Astrocyte (in vitro differentiated cells and primary cell): ENCODE results near the gene GJD3. TPM values are rescaled to one million over a fixed set of nuclear protein-coding genes. Genes with fewer than 3 reads are reported as not detected.
A peak's percentile ranks its signal among the peaks of the same experiment; 100 is the strongest.

Experiments used
- DNase-seq: peaks from one replicate; pipeline ENCODE4 v3.0.0-alpha.2; 2010; ENCODE audit warnings: low read depth
- FAIRE-seq: peaks from 2 replicates; lab custom pipeline; 2011; peaks lifted over from hg19 to GRCh38; lab: Jason Lieb, UNC
- H2AFZ ChIP-seq: 2 replicates; pipeline ENCODE4 v1.6.0; 2012; ENCODE audit warnings: low read depth, low read length, inconsistent platforms
- H3K27ac ChIP-seq: 2 replicates; pipeline ENCODE4 v1.5.1; 2011; ENCODE audit warnings: low read depth, low read length, inconsistent platforms
- H3K27me3 ChIP-seq: 2 replicates; pipeline ENCODE4 v1.6.0; 2011; ENCODE audit warnings: low read length, inconsistent platforms; ENCODE audit not compliant: insufficient read depth
- H3K36me3 ChIP-seq: 2 replicates; pipeline ENCODE4 v1.5.1; 2011; ENCODE audit warnings: low read length, inconsistent platforms; ENCODE audit not compliant: insufficient read depth
- H3K4me1 ChIP-seq: 2 replicates; pipeline ENCODE4 v1.5.1; 2011; ENCODE audit warnings: low read length, inconsistent platforms; ENCODE audit not compliant: insufficient read depth
- H3K4me2 ChIP-seq: 2 replicates; pipeline ENCODE4 v1.6.0; 2012; ENCODE audit warnings: low read length, inconsistent platforms
- H3K4me3 ChIP-seq: 2 replicates; pipeline ENCODE4 v1.5.1; 2011; ENCODE audit warnings: low read depth, mild to moderate bottlenecking, low read length, inconsistent platforms; ENCODE audit not compliant: insufficient read depth
- H3K79me2 ChIP-seq: 2 replicates; pipeline ENCODE4 v1.6.0; 2012; ENCODE audit warnings: mild to moderate bottlenecking, low read length, inconsistent platforms; ENCODE audit not compliant: insufficient read depth
- H3K9ac ChIP-seq: 2 replicates; pipeline ENCODE4 v1.6.0; 2012; ENCODE audit warnings: mild to moderate bottlenecking, low read length, inconsistent platforms
- H3K9me3 ChIP-seq: 2 replicates; pipeline ENCODE4 v1.5.1; 2012; ENCODE audit warnings: low read depth, mild to moderate bottlenecking, low read length, inconsistent platforms; ENCODE audit not compliant: insufficient read depth
- H4K20me1 ChIP-seq: 2 replicates; pipeline ENCODE4 v1.6.0; 2012; ENCODE audit warnings: low read length, inconsistent platforms; ENCODE audit not compliant: insufficient read depth
- H3K27ac Mint-ChIP-seq: one replicate; pipeline ENCODE4 v1.8.0; 2021; ENCODE audit warnings: mild to moderate bottlenecking, mixed read lengths; ENCODE audit not compliant: unreplicated experiment
- H3K27me3 Mint-ChIP-seq: one replicate; pipeline ENCODE4 v1.8.0; 2021; ENCODE audit warnings: low read depth, mixed read lengths; ENCODE audit not compliant: unreplicated experiment
- H3K36me3 Mint-ChIP-seq: one replicate; pipeline ENCODE4 v1.8.0; 2021; ENCODE audit warnings: low read depth, mixed read lengths; ENCODE audit not compliant: unreplicated experiment
- H3K4me1 Mint-ChIP-seq: one replicate; pipeline ENCODE4 v1.8.0; 2021; ENCODE audit warnings: low read depth, mixed read lengths; ENCODE audit not compliant: unreplicated experiment
- H3K4me3 Mint-ChIP-seq: one replicate; pipeline ENCODE4 v1.8.0; 2021; ENCODE audit warnings: mild to moderate bottlenecking, moderate library complexity, mixed read lengths; ENCODE audit not compliant: unreplicated experiment
- H3K9me3 Mint-ChIP-seq: one replicate; pipeline ENCODE4 v1.8.0; 2021; ENCODE audit warnings: mild to moderate bottlenecking, mixed read lengths; ENCODE audit not compliant: unreplicated experiment
- EZH2 ChIP-seq: IDR thresholded peaks from 2 replicates; pipeline ENCODE4 v1.6.1; 2012; ENCODE audit warnings: mild to moderate bottlenecking, low read length, inconsistent platforms; ENCODE audit not compliant: insufficient read depth
- total RNA-seq: library from RNA; stranded (reverse); gene quantifications from 2 replicates; pipeline ENCODE4 v1.2.1, GENCODE V29; 2021
- TF ChIP-seq, protein P1 (sequence below): IDR thresholded peaks from 2 replicates; pipeline ENCODE4 v1.5.1; 2011; ENCODE audit warnings: low read depth, mild to moderate bottlenecking, inconsistent platforms, low read length, moderate library complexity; ENCODE audit not compliant: insufficient read depth

The GJD3 gene
- total RNA-seq, 1 donor from 2014 or later = 0.43 TPM

DNA sequence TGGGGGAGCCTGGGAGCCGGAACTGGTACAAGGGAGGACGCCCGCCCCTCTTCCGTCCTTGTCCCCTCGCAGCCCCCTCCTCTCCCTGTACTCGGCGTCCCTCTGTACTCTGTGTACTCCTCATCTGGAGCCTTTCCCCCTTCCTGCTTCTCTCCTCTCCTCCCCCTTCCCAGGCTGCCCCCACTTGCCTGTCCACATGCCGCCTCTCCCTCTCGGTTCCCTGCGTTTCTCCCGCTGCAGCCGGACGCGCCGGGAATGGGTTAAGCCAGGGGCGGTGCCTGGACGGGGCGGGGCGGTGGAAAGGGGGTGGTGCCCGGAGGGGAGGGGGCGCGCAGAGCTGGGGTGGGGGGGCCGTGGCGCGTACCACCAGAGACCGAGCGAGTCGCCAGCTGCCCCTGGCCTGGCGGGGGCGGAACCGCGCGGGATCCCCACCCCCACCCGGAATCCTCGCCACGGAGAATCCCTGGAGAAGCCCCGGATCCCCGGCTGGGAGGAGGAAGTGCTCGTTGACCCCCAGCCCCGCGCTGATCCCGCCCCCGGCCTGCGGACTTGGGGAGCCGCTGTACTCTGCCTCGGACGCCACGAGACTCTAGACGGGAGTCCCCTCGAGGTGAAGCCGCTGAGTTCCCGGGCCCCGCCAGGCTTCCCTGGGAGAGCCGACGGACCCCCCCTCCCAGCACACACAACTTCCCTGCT is 22.6 kb downstream of the GJD3 start:
- peaks cover 4% of the 10 kb centered on the region for H3K36me3 ChIP-seq
- peak; percentile 55 for DNase-seq
- H3K4me1 ChIP-seq = peaks cover 50% of the 10 kb centered on the region
- peak overlapping the region; percentile 63 for H3K4me3 ChIP-seq
- no peak for TF ChIP-seq EZH2
- TF ChIP-seq, protein P1, sequence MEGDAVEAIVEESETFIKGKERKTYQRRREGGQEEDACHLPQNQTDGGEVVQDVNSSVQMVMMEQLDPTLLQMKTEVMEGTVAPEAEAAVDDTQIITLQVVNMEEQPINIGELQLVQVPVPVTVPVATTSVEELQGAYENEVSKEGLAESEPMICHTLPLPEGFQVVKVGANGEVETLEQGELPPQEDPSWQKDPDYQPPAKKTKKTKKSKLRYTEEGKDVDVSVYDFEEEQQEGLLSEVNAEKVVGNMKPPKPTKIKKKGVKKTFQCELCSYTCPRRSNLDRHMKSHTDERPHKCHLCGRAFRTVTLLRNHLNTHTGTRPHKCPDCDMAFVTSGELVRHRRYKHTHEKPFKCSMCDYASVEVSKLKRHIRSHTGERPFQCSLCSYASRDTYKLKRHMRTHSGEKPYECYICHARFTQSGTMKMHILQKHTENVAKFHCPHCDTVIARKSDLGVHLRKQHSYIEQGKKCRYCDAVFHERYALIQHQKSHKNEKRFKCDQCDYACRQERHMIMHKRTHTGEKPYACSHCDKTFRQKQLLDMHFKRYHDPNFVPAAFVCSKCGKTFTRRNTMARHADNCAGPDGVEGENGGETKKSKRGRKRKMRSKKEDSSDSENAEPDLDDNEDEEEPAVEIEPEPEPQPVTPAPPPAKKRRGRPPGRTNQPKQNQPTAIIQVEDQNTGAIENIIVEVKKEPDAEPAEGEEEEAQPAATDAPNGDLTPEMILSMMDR = no peak
- no peak overlapping the region for H3K27ac Mint-ChIP-seq
- no peak for FAIRE-seq
- no peaks in the 10 kb centered on the region for H3K27me3 ChIP-seq
- peak overlapping the region; percentile 76 for H3K27ac ChIP-seq
- peak overlapping the region; percentile 93 for H3K4me3 Mint-ChIP-seq
- H3K9ac ChIP-seq = peak overlapping the region; percentile 88
- no peaks in the 10 kb centered on the region for H3K9me3 Mint-ChIP-seq
- peaks cover 18% of the 10 kb centered on the region for H3K4me1 Mint-ChIP-seq
- H3K27me3 Mint-ChIP-seq = no peaks in the 10 kb centered on the region
- H3K36me3 Mint-ChIP-seq = peaks cover 4% of the 10 kb centered on the region
- peak overlapping the region; percentile 35 for H2AFZ ChIP-seq
- H3K79me2 ChIP-seq = peaks cover 62% of the 10 kb centered on the region
- peaks cover 53% of the 10 kb centered on the region for H4K20me1 ChIP-seq
- peak overlapping the region; percentile 95 for H3K4me2 ChIP-seq
- H3K9me3 ChIP-seq = no peaks in the 10 kb centered on the region

DNA sequence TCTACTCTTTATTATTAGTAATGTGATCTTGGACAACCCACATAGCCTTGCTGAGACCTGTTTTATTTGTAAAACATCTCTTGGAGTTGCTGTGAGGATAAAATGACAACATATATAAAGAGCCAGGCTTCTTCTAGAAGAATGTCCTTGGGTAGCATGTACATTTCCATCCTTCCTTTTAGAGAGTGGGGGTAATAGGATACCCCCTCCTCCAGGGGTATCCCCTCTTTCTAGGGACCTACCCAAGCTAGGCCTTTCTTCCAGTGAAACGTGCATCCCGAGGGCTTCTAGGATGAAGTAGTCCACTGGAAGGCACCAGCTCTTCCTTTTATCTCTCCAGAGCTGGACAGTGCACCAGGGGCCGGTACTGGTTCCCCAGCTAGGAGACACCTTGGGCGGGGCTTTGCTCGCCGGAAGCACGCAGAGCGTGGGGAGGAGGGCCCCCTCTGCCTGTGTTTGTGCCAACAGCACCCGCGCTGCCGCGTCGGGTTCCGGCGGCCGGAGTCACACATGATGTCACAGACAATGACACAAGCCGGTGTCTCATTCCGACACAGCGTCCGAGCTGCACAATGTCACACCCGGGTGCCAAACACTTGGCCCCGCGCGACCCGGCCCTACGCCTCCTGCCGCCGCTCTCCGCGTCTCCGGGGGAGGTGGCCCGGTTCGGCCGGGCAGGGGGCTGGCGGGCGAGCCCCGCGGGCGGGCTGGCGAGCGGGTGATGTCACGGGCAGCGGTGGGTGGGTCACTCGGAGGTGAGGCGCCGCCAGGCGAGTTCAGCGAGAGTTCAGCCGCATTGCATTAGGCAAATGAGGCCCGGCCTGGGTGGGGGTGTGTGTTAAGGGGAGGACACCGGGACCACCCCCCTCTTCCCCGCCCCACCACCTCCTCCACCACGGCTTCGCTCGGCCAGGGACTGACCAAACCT is 23.4 kb downstream of the GJD3 start:
- Histone ChIP-seq H3K27me3 (no peaks in the 10 kb centered on the region), H3K9ac (peak overlapping the region; percentile 88), H3K4me2 (peak overlapping the region; percentile 95), H3K79me2 (peaks cover 58% of the 10 kb centered on the region), H3K27ac (peak overlapping the region; percentile 76), H2AFZ (peak overlapping the region; percentile 35), H3K9me3 (no peaks in the 10 kb centered on the region), H4K20me1 (peaks cover 48% of the 10 kb centered on the region), H3K4me1 (peaks cover 44% of the 10 kb centered on the region), H3K4me3 (peak overlapping the region; percentile 63), H3K36me3 (peaks cover 4% of the 10 kb centered on the region)
- H3K27me3 Mint-ChIP-seq = no peaks in the 10 kb centered on the region
- H3K4me1 Mint-ChIP-seq = peaks cover 11% of the 10 kb centered on the region
- no peak for FAIRE-seq
- peak; percentile 75 for DNase-seq
- no peak for TF ChIP-seq EZH2
- TF ChIP-seq, protein P1 = no peak
- no peaks in the 10 kb centered on the region for H3K9me3 Mint-ChIP-seq
- H3K4me3 Mint-ChIP-seq = peak overlapping the region; percentile 82
- peak overlapping the region; percentile 66 for H3K27ac Mint-ChIP-seq
- H3K36me3 Mint-ChIP-seq = peaks cover 4% of the 10 kb centered on the region
